Spleen (tissue), 7 donors: ENCODE results near the gene NUTM2D.
"Not testable (repeated sequence)": the region's sequence is repeated elsewhere in the genome, so short reads cannot be mapped to it uniquely, and the experiment has no call there.

Source experiments
- CTCF ChIP-seq, 11 experiments: fragments of 200-600 bp in 7 of 11; fragments of 450-650 bp in 4 of 11; sonication (generic) in 4 of 11; IDR thresholded peaks in 8 of 11; conservative IDR thresholded peaks in 3 of 11; 1 replicate in 7 of 11; 2 replicates in 4 of 11; pipeline versions ENCODE4 v1.4.0 to v1.8.0; 2016 to 2021; ENCODE audit warnings: antibody characterized with exemption in 11 of 11, inconsistent platforms in 4 of 11, mild to moderate bottlenecking in 1 of 11
- POLR2A ChIP-seq, 3 donors: fragments of 450-650 bp; IDR thresholded peaks; one replicate each; pipeline ENCODE4 v1.5.1; 2017; ENCODE audit warnings: antibody characterized with exemption in 3 of 3, mild to moderate bottlenecking in 1 of 3
- POLR2AphosphoS5 ChIP-seq, 3 donors: sonication (generic); formaldehyde crosslinking; IDR thresholded peaks; one replicate each; pipeline ENCODE4 v1.5.1; 2017; ENCODE audit warnings: antibody characterized with exemption in 3 of 3
- donor health status: DM: no; HTN: no; CAD: no; lungs with moderate emphysema.
- donor health status: DM: no; HTN: no; CAD: no.
- donor health status: DM: no; HTN: no; CAD: no.

- not testable (repeated sequence) for TF ChIP-seq POLR2AphosphoS5 (IDR thresholded peaks at IDR 0.05); POLR2A (IDR thresholded peaks at IDR 0.05); CTCF (IDR thresholded peaks at IDR 0.05 in 8 of 11, conservative IDR thresholded peaks at IDR 0.05 in 3 of 11)
Measured at GRCh38 chr10:87379115-87379514, 21.6 kb downstream of the NUTM2D start.
